ENCODE measurements around the gene BCL10. TPM values are rescaled to one million over a fixed set of nuclear protein-coding genes. Genes with fewer than 3 reads are reported as not detected.

The BCL10 gene
- total and polyA plus RNA-seq, 2 of the 13 experiments (the other 11 are each of a cell fraction or from before 2014, with no cell fraction given) = 3.7 to 14.1 TPM

DNA sequence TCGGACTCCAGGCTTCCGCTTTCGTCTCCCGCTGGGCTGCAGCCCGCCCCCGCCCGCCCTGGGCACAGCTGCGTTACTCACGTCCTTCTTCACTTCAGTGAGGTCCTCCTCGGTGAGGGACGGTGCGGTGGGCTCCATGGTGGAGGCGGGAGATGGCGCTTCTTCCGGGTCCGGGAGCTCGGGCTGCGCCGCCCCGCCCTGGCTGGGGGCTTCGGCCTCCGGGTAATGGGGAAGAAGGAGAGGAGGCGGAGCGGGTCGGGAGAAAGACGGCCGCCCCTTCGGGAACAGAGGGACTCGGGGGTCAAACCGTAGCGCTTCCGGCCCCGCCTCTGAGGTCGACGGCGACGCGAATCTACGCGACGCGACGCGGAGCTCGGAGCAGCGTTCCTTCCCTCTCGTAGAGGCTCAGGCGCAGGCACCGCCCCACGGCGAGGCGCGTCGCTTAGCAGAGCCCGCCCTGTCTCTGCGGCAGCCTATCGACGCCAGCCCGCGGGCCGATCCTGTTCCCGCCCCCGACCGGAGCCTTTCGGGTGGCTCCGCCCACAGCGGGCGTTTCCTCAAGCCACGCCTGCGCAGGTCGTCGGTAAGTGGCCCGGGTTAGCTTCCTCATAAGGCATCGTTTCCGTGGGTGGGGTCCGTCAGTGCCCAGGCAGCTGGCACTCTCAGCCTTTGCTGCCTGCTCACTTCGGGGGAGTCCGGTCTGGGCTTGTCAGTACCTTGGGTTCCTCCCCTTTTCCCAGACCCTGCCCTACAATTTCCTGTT, at the start of gene BCL10 (continued):
- TF ChIP-seq, protein P1, sequence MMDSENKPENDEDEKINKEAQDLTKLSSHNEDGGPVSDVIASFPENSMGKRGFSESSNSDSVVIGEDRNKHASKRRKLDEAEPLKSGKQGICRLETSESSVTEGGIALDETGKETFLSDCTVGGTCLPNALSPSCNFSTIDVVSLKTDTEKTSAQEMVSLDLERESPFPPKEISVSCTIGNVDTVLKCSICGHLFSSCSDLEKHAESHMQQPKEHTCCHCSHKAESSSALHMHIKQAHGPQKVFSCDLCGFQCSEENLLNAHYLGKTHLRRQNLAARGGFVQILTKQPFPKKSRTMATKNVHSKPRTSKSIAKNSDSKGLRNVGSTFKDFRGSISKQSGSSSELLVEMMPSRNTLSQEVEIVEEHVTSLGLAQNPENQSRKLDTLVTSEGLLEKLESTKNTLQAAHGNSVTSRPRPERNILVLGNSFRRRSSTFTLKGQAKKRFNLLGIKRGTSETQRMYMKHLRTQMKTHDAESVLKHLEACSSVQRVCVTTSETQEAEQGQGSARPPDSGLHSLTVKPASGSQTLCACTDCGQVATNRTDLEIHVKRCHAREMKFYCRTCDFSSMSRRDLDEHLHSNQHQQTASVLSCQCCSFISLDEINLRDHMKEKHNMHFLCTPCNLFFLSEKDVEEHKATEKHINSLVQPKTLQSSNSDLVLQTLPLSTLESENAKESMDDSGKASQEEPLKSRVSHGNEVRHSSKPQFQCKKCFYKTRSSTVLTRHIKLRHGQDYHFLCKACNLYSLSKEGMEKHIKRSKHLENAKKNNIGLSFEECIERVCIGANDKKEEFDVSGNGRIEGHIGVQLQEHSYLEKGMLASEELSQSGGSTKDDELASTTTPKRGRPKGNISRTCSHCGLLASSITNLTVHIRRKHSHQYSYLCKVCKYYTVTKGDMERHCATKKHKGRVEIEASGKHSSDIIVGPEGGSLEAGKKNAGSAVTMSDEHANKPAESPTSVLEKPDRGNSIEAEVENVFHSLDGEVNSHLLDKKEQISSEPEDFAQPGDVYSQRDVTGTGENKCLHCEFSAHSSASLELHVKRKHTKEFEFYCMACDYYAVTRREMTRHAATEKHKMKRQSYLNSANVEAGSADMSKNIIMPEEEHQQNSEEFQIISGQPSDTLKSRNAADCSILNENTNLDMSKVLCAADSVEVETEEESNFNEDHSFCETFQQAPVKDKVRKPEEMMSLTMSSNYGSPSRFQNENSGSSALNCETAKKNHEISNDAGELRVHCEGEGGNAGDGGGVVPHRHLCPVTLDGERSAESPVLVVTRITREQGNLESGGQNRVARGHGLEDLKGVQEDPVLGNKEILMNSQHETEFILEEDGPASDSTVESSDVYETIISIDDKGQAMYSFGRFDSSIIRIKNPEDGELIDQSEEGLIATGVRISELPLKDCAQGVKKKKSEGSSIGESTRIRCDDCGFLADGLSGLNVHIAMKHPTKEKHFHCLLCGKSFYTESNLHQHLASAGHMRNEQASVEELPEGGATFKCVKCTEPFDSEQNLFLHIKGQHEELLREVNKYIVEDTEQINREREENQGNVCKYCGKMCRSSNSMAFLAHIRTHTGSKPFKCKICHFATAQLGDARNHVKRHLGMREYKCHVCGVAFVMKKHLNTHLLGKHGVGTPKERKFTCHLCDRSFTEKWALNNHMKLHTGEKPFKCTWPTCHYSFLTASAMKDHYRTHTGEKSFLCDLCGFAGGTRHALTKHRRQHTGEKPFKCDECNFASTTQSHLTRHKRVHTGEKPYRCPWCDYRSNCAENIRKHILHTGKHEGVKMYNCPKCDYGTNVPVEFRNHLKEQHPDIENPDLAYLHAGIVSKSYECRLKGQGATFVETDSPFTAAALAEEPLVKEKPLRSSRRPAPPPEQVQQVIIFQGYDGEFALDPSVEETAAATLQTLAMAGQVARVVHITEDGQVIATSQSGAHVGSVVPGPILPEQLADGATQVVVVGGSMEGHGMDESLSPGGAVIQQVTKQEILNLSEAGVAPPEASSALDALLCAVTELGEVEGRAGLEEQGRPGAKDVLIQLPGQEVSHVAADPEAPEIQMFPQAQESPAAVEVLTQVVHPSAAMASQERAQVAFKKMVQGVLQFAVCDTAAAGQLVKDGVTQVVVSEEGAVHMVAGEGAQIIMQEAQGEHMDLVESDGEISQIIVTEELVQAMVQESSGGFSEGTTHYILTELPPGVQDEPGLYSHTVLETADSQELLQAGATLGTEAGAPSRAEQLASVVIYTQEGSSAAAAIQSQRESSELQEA (CRISPR knock-in tag; IDR thresholded peaks at IDR 0.05; ENCODE audit: not compliant biosample characterization) = no peak
- peak; percentile 59; the same call in 1 of the 2 replicates for TF ChIP-seq PHF21A (CRISPR knock-in tag; IDR thresholded peaks at IDR 0.05)
- TF ChIP-seq, protein P2, sequence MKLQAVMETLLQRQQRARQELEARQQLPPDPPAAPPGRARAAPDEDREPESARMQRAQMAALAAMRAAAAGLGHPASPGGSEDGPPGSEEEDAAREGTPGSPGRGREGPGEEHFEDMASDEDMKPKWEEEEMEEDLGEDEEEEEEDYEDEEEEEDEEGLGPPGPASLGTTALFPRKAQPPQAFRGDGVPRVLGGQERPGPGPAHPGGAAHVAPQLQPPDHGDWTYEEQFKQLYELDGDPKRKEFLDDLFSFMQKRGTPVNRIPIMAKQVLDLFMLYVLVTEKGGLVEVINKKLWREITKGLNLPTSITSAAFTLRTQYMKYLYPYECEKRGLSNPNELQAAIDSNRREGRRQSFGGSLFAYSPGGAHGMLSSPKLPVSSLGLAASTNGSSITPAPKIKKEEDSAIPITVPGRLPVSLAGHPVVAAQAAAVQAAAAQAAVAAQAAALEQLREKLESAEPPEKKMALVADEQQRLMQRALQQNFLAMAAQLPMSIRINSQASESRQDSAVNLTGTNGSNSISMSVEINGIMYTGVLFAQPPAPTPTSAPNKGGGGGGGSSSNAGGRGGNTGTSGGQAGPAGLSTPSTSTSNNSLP (IDR thresholded peaks at IDR 0.05; ENCODE audit: low read depth, low read length) = no peak
- TF ChIP-seq ZSCAN5A (CRISPR knock-in tag; IDR thresholded peaks at IDR 0.05; ENCODE audit: borderline replicate concordance) = peak; percentile 82; the same call in 1 of the 2 replicates
- no peak for TF ChIP-seq ZNF652 (CRISPR knock-in tag; IDR thresholded peaks at IDR 0.05; ENCODE audit: borderline replicate concordance, low read depth)
- TF ChIP-seq ERF (CRISPR knock-in tag; IDR thresholded peaks at IDR 0.05) = peak; percentile 88
- no peak for TF ChIP-seq U2AF2 (IDR thresholded peaks at IDR 0.05; ENCODE audit: low read depth, low read length)
- TF ChIP-seq DPF2 (CRISPR knock-in tag; IDR thresholded peaks at IDR 0.05; ENCODE audit: borderline replicate concordance, low read depth) = no peak; the same call in 1 of the 2 replicates
- no peak for TF ChIP-seq ZNF432 (CRISPR knock-in tag; IDR thresholded peaks at IDR 0.05; ENCODE audit: borderline replicate concordance)
- no peak for TF ChIP-seq HNRNPH1 (optimal IDR thresholded peaks at IDR 0.05; ENCODE audit: low read depth, low read length)
- no peak for TF ChIP-seq RBAK (CRISPR knock-in tag; IDR thresholded peaks at IDR 0.05)
- TF ChIP-seq MYC (CRISPR knock-in tag; IDR thresholded peaks at IDR 0.05; ENCODE audit: borderline replicate concordance) = no peak; the same call in 1 of the 2 replicates
- TF ChIP-seq ZKSCAN5 (CRISPR knock-in tag; IDR thresholded peaks at IDR 0.05) = no peak
- TF ChIP-seq FOXC1 (CRISPR knock-in tag; IDR thresholded peaks at IDR 0.05; ENCODE audit: borderline replicate concordance) = peak; percentile 54; the same call in 1 of the 2 replicates
- no peak for TF ChIP-seq DNMT3B (CRISPR knock-in tag; conservative IDR thresholded peaks at IDR 0.05)
- TF ChIP-seq CBX2 (IDR thresholded peaks at IDR 0.05; ENCODE audit: low read depth, low read length) = no peak
- TF ChIP-seq CBX2 (CRISPR knock-in tag; IDR thresholded peaks at IDR 0.05; ENCODE audit: low read depth) = no peak
- no peak for TF ChIP-seq PLRG1 (conservative IDR thresholded peaks at IDR 0.05)
